Stimulated activated CD8-positive, alpha-beta memory T cell treated with anti-CD3 and anti-CD28 coated beads, Interleukin-4, amount 100 ng/mL, for 24 hours (primary cell): ENCODE measurements around the gene MTARC2.

Experiments used
- DNase-seq: peaks from one replicate; pipeline ENCODE4 v3.0.0-alpha.2; 2020; ENCODE audit warnings: low read depth

MTARC2 gene

DNA sequence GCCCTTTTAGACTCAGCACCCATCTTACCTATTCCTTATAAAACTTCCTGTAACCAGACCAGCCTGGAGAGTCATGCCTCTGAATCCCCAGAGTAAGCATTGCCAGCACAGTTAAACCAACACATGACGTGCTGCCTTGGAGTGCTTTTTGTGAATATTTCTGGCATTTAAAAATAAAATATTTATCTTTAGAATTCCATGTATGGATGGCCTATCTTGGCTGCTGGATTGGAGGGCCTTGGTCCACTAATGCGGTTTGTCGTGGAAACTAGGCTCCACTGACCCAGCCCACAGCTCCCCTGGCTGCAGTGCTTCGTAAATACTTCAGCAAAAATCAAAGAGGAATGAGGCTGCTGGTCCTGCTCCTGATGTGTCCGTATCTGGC is 56.1 kb downstream of the MTARC2 start:
- no peak for DNase-seq

DNA sequence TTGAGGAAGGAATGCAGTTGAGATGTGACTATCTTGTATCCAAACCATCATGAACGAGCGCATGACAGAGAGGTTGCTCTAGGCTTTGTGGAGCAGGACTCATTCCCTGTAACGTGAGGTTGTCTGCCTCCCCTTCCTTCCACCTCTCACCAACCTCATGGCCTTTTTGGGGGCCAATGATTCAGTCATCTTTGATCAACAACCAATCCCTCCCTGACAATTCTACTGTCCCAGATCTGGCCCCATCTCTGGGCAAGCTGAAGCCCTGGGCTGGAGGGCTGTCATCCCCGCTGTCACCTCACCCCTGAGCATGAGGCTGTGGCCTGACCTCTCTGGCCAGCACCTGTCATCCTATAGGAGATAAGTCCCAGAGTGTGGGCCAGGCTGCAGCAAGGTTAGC is 58.3 kb downstream of the MTARC2 start:
- DNase-seq = no peak

DNA sequence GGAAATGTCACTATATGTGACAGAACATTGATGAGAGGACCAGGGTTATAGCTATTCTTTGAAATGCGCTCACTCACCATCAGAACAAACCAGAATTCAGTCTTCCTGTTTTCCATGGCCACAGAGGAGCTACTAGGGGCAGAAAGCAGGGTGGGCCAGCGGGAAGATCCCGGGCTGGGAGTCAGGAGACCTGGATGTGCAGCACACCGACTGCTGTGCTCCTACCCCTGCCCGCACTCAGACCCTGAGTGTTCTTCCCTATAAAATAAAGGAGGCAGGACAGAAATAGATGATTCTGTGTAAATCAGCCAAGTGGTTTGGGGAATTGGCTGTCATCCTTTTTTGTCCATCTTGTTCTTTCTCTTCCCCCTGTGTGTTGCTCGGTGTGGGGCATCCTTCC is 59.6 kb downstream of the MTARC2 start:
- no peak for DNase-seq

GRCh38 chr1:220808345-220809186 is 60.4 kb downstream of the MTARC2 start:
- no peak for DNase-seq

DNA sequence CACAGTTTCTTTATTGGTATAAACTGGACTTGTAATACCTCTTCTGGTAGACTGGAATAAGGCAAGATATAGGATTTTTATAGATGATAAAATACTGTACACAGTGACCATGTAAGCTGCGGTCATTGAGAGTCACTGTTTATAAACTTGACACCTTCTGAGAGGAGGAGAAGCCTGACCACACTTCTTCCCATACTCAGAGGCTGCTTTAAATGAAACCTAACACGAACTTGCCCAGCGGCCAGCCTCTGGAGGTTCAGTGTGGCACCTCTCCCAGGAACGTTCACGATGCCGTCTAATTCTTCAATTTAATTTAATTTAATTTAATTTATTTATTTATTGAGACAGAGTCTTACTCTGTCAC is 61.0 kb downstream of the MTARC2 start:
- no peak for DNase-seq

GRCh38 chr1:220809704-220810103 is 61.6 kb downstream of the MTARC2 start:
- no peak for DNase-seq

DNA sequence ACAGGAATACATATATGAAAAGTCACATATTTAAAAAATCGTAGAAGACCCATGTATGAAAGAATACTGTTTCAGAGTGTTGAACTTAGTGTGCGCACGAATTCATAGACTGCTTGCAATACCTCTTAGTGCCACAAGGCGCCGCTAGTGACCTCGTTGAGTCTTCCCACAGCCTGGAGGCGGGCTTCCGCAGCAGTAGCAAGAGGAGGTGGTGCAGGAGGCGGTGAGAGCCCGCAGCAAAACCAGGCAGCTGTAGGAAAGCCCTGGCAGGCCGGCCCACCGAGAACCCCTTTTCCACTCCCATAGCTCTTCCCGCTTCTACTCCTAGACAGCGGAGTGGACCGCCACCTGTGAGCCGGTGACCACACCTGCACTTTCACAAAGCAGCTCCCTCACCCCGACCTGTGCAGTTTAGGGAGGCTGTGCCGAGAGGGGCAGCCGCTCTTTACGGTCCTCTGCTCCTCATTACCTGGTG is 62.1 kb downstream of the MTARC2 start:
- peak; percentile 54 for DNase-seq

GRCh38 chr1:220810963-220811362 is 62.8 kb downstream of the MTARC2 start:
- DNase-seq = no peak

GRCh38 chr1:220811695-220812094 is 63.6 kb downstream of the MTARC2 start:
- no peak for DNase-seq

DNA sequence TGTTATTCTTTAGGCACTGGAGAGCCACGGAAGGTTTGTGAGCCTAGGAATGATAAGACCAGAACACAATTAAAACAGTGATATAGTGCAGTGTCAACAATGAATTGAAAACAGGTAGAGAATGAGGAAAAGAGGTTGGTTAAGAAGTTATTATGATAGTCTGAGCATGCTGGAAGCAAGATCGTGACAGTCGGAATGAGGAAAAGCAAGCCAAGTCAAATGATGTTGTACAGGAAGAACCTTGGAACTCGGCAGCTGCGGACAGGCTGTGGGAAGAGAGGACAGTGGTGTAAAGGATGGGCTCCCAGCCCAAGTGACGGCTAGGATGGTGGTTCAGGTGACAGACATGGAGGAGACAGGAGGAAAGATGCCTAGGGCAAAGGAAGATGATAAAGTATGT is 64.2 kb downstream of the MTARC2 start:
- DNase-seq = no peak

GRCh38 chr1:220813013-220813412 is 64.9 kb downstream of the MTARC2 start:
- DNase-seq = no peak

DNA sequence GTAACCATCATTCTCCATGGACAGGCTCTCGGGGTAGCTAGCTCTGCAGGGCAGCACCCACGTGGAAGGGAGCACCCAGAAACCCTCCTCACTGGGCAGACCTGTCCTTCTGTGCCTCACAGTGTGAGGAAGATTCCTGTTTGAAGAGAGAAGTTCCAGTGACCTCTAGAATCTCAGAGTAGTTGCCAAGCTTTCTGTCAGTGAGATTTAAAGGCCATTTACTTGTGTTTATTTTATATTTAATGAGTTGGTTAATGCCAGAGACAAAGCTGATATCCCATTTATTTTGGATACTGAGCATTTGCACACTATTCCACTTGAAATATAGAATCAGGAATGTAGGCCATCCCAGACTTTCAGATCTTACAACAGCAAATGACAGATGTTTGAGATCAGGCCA is 67.3 kb downstream of the MTARC2 start:
- no peak for DNase-seq

GRCh38 chr1:220817907-220818306 is 69.8 kb downstream of the MTARC2 start:
- DNase-seq = no peak

GRCh38 chr1:220818421-220819173 is 70.5 kb downstream of the MTARC2 start:
- DNase-seq = no peak

DNA sequence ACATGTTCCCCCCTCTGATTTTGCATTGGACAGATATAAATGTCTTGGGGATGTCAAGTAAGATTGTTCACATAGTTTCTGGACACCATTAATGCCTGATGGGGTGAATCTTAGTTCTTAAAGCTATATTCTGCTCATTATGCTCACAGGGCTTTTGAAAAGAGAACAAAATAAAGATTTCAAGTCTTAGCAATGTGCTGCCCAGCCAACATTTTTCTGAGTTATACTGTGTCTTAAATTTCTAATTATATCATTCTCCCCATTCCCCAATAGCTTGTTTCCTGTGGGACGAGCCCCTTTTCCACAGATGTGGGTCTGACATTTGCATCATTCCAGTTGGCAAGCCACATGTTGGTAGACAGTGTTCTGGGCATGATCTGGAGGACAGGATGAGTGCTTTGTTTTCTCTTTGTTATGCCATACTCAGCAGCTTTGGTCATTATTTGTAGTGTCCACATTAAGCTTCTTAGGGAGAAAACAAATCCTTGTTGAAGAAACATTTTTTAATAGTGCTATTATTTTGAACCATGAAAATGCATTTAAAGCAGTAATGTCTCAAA is 71.4 kb downstream of the MTARC2 start:
- no peak for DNase-seq

DNA sequence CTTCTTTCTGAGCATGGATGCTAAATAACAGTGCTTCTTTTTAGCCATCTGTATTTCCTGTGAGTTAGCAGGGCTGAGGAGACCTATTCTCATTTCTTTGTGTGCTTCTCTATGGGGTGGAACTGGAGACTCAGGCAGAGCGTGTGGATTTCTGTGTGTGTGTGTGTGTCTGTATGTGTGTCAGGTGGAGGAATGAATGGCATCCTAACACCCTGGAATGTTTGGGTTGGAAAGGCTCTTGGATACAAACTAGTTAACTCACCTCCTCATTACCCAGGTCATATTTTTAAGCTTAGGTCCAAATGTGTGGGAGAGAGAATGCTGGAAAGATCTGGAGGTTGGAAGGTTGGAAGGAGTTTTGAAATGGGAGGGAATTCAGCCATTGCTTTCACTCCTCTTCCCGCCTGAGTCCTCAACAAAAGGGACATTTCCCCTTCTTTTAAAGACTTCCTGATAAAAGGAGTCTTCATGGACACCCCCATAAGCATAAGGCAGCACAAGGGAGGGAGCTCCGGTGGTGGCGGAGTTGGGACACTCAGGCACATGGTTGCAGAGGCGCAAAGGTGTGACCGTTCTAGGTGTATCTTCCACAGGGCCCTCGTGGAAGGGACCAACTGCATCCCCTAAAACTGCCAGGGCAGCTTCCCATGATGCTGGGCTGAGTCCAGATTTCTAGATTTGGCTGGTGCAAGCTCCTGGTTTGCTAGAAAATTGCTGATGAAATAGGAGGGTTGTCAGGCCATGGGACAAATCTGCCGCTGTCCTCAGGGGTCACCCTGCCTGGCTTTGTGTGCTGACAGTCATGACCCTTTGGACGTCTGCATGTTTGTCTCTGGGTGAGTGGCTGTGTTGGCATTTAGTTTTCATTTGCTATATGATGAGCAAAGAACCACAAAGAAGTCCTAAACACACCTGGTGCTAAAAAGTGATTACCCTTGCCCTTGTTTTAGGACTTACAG is 76.2 kb downstream of the MTARC2 start:
- no peak for DNase-seq

DNA sequence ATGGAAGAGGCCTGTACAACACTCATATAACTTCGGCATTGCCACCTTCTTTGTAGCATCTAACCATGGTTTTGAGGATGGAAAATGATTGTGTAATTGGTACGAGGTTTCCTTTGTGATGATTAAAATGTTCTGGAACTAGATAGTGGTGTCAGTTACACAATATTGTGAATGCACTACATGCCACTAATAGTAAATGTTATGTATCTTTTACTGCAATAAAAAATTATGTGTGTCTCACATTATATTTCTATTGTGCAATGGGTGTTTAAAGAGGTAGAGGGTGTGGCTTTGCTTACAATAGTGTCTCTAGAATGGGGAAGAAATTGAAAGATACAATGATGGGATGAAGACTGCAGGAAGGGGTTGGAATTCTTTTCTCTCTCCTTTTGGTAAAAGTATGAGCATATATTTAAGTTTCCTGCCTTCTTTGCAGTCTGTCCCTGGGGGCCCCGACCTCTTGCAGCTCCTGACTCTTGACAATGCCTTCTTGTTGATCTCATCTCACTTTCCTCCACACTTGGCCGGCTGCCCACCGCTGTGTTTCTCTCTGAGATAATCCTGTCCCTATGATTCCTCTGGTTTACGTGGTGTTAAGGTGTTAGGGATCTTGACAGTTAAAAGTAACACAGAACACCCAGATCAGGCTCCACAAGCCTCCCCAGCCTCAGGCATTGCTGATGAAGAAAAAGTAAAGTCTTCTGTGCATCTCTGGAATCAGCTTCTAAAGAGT is 77.9 kb downstream of the MTARC2 start:
- DNase-seq = no peak

GRCh38 chr1:220826729-220827128 is 78.6 kb downstream of the MTARC2 start:
- no peak for DNase-seq

- DNase-seq = no peak
These were observed 79.5 kb downstream of the MTARC2 start for GRCh38 chr1:220827445-220828178.

DNA sequence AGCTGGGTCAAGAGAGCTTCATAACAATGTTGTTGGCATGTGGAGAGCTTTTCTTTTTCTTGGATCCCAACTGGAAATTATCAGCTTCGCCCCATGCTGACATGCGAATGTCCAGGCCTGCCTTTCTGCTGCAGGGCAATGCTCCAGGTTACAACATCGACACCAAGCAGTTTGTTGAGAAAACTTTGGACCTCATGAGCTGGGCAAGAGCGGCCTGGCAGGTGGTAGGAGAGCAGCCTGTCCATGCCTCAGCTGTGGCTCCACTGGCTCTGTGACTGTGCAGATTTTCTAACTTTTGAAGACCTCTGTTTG is 80.0 kb downstream of the MTARC2 start:
- no peak for DNase-seq
